Stimulated activated CD8-positive, alpha-beta memory T cell treated with anti-CD3 and anti-CD28 coated beads, Interleukin-12 subunit alpha, Interleukin-12 subunit beta, amount 100 ng/mL, for 1 hour (primary cell): ENCODE results near the gene ART5.
A peak's percentile ranks its signal among the peaks of the same experiment; 100 is the strongest.
"Not testable (repeated sequence)": the region's sequence is repeated elsewhere in the genome, so short reads cannot be mapped to it uniquely, and the experiment has no call there.

Experiments used
- DNase-seq: peaks from one replicate; pipeline ENCODE4 v3.0.0-alpha.2; 2020; ENCODE audit warnings: low read depth

Gene ART5

GRCh38 chr11:3658252-3658651 is 16.5 kb upstream of the ART5 start:
- no peak for DNase-seq

DNA sequence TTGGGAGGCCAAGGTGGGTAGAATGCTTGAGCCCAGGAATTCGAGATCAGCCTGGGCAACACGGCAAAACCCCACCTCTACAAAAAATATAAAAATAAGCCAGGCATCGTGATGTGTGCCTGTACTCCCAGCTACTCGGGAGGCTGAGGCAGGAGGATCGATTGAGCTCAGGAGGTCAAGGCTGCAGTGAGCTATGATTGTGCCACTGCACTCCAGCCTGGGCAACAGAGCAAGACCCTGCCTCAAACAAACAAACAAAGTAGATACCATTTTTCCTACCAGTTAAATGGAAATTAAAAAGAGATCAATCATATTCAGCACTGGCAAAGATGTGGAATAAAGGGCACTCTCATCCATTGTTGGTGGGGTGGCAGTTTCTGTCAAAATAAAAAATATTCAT is 15.5 kb upstream of the ART5 start:
- not testable (repeated sequence) for DNase-seq

DNA sequence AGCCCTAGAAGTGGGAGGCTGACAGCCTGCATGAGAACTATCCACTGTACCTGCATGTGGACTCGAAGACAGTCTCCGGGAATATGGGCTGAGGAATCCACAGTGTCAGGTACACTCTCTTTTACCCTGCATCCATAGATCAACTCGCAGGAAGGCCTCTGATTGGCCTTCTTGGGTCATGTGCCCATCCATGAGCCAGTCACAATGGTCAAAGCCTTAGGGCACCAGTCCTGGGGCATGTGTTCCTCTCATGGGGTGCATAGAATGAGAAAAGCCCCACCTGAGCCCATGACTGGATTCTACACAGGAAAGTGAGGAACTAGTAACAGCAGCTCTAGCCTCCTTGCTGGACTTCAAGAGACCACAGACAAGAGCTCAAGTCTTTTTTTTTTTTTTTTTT is 13.8 kb upstream of the ART5 start:
- DNase-seq, result no peak

DNA sequence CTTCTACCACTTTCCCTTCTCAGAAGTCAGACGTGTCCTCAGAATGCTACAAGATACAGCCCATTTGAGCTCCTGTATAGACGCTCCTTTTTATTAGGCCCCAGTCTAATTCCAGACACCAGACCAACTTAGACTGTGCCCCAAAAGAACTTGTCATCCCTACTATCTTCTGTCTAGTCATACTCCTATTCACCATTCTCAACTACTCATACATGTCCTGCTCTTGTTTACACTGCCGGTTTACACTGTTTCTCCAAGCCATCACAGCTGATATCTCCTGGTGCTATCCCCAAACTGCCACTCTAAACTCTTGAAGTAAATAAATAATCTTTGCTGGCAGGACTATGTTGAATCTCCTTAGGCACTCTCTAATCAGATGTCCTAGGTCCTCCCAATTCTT is 10.7 kb upstream of the ART5 start:
- DNase-seq, result not testable (repeated sequence)

DNA sequence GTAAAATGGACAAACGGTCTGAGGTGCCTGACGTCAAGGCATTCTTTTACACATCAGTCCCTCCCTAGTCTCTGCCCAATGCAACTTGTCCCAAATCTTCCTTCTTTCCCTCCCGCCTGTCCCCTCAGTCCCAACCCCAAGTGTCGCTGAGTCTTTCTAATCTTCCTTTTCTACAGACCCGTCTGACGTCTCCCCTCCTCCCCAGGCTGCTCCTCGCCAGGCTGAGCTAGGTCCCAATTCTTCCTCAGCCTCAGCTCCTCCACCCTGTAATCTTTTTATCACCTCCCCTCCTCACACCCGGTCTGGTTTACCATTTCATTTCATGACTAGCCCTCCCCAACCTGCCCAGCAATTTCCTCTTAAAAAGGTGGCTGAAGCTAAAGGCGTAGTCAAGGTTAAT is 7.6 kb upstream of the ART5 start:
- not testable (repeated sequence) for DNase-seq

DNA sequence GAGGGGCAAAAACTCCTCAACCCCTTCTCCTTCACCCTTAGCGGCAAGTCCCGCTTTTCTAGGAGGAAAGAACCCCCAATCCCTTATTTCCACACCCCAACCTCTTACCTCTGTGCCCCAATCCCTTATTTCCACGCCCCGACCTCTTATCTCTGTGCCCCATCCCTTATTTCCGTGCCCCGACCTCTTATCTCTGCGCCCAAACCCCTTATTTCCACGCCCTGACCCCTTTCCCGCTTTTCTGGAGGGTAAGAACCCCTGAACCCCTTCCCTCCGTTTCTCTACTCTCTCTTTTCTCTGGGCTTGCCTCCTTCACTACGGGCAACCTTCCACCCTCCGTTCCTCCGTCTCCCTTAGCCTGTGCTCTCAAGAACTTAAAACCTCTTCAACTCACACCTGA is 7.1 kb upstream of the ART5 start:
- not testable (repeated sequence) for DNase-seq

DNA sequence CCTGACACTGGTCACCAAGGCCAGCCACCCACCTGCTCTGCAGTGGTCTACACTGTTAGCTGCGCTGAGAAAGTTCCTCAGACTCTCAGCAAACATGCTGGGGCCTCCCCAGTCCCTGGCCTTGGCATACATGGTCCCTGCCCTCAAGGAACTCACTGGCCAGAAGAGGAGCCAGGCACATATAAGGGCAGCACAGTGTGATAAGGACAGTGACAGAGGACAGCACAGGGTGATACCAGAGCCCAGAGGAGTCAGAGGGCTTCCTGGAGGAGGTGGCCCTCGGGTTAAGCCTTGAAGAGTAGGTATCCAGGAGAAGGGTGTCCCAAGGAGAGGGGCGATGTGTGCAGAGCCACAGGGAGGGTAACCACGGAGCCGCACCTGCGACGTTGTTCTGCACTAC is 3.8 kb upstream of the ART5 start:
- no peak for DNase-seq

DNA sequence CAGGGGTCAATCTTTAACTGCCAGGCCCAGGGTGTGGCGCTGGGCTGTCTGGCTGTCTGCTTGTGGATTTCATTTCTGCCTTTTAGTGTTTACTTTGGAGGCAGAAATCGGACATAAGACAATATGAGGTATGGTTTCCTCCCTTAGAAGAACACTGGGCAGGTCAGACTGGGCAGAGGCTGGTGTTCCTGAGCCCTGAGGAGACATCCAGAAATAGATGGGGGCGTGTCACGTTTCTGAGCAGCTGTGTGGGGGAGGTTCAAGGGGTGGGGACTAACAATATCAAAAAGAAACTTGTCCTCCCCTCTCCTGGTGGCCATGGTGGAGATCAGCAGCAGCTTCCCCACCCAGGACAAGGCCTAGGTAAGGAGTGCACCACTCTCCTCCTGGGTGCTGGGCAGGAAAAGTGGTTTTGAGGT is 3.0 kb upstream of the ART5 start, which contains the start of gene ART1:
TSS of gene ART1 (plus strand) at position 312 of the 419 bp plus-strand sequence. CDS start 14,086 bp downstream, outside the sequence.
- DNase-seq, result no peak

GRCh38 chr11:3643102-3643546 is 1.3 kb upstream of the ART5 start:
- not testable (repeated sequence) for DNase-seq

- peak; percentile 13 for DNase-seq
Measured at GRCh38 chr11:3642071-3642951, 519 bp upstream of the ART5 start.

GRCh38 chr11:3641191-3641590 is 601 bp downstream of the ART5 start:
- no peak for DNase-seq

DNA sequence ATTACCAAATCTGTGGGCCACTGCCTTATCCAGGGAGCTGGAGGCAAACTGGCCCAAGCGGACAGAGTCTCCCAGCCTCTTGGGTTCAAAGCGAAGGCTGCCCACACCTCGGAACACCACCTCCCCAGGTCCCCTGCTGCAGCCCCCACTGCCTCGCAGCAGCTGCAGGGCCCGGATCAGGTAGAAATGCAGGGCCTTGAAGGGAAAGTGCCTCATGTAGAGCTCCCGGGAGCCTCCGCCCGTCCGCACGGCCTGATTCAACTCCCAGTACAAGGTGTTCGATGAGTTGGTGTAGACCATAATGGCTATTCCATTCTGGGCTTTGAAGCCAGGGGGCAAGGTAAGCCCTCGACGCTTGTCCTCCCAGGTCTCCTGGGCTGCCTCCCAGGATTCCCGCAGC is 2.0 kb downstream of the ART5 start:
- no peak for DNase-seq

DNA sequence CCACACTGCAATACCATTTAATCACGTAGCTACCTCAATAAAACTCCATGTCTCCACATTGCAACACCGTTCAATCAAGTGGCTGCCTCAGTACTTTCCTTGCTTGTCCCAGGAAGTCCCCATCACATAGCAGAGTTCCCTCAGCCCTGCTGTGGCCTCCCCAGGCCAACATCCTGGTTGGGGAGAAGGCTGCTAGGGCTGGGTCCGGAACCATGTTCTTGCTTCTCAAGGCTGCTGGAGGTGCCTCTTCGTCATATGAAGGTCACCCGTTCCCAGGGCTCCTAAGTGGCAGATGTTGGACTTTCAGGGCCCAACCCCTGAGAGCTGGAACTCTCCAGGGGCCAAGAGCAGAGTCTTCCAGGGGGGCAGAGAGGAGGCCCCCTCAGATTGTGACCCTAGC is 3.3 kb downstream of the ART5 start:
- no peak for DNase-seq

GRCh38 chr11:3637201-3637600 is 4.6 kb downstream of the ART5 start:
- DNase-seq, result no peak

- DNase-seq, result no peak
Measured at GRCh38 chr11:3635641-3636375, 6.0 kb downstream of the ART5 start.

DNA sequence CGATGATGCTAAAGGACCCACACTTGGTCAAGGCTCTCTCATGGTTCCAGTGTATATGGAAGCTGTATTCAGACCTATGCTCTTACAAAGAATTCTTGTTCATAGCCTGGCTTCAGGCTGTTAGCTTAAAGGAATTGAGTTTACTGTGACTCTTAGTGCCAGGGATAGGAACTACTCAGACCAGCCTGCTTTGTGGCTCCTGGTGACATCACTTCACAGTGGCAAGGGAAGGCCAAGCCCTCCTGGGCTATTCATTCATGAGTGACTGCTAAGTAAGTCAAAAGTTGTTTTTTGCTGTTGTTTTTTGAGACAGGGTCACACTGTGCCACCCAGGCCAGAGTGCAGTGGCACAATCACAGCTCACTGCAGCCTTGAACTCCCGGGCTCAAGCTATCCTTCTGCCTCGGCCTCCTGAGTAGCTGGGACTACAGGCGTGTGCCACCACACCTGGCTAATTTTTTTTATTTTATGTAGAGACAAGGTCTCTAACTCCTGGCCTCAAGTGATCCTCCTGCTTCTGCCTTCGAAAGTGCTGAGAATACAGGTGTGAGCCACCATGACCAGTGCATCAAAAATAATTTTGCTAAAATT is 9.6 kb downstream of the ART5 start:
- DNase-seq, result no peak

GRCh38 chr11:3631331-3631730 is 10.5 kb downstream of the ART5 start:
- DNase-seq, result no peak

GRCh38 chr11:3627291-3627690 is 14.5 kb downstream of the ART5 start:
- no peak for DNase-seq

DNA sequence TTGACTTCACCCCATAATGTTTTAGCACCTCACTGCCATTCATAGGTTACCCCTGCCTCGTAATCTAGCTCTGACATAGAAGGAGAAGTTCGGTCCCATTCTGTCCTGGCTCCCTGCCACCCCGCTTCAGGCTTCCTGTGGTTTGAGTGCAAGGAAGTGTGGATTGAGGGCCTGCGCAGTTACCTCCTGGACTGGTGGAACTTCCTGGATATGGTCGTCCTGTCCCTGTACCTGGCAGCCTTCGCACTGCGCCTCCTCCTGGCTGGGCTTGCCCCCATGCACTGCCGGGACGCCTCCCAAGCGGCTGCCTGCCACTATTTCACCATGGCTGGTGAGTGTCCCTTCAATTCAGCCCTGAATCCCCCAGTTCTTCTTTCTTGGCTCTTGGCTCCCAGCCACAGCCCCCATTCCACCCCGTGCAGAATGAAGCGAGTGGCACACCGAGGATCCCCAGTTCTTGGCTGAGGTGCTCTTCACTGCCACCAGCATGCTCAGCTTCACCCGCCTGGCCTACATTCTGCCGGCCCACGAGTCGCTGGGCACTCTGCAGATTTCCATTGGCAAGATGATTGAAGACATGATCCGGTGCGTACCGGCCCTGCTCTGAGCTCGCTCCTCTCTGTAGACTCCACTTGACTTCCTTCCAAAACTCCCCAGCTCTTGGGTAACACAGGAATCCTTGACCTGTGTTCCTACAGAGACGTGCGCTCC is 15.4 kb downstream of the ART5 start:
- no peak for DNase-seq

GRCh38 chr11:3623767-3624458 is 17.9 kb downstream of the ART5 start:
- no peak for DNase-seq

GRCh38 chr11:3623121-3623520 is 18.7 kb downstream of the ART5 start:
- no peak for DNase-seq
